Right hindlimb (tissue), 1 donor: ENCODE data around the gene PPEF2.
"Not testable (repeated sequence)": the region's sequence is repeated elsewhere in the genome, so short reads cannot be mapped to it uniquely, and the experiment has no call there.

Source experiments
- DNase-seq: peaks from one replicate; pipeline ENCODE4 v3.0.0-alpha.2; 2018

The PPEF2 gene, protein sequence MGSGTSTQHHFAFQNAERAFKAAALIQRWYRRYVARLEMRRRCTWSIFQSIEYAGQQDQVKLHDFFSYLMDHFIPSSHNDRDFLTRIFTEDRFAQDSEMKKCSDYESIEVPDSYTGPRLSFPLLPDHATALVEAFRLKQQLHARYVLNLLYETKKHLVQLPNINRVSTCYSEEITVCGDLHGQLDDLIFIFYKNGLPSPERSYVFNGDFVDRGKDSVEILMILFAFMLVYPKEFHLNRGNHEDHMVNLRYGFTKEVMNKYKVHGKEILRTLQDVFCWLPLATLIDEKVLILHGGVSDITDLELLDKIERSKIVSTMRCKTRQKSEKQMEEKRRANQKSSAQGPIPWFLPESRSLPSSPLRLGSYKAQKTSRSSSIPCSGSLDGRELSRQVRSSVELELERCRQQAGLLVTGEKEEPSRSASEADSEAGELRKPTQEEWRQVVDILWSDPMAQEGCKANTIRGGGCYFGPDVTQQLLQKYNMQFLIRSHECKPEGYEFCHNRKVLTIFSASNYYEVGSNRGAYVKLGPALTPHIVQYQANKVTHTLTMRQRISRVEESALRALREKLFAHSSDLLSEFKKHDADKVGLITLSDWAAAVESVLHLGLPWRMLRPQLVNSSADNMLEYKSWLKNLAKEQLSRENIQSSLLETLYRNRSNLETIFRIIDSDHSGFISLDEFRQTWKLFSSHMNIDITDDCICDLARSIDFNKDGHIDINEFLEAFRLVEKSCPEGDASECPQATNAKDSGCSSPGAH

DNA sequence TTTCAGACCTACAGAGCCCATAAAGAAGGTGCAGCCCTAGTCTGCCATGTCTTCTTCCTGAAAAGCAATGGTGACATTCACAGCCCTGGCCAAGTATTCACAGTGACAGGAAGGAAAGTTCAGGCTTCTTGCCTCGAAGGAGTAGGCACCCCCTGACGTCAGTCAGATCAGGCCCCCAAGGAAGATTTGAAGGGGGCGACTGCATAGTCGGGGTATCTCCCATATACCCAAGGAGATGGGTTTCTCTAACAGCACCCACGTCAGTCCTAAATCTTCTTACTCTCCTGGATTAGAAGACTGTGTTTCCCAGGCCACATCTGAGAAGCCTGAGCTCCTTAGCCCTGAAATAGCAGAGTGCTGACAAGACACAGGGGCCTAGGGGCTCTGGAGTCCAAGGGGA, at the start of gene PPEF2:
TSS of gene PPEF2 (minus strand) at position 101 of the 400 bp plus-strand sequence. CDS start 6,127 bp downstream, outside the sequence.
- no peak for DNase-seq

GRCh38 chr4:75950213-75950815, 48.1 kb upstream of the PPEF2 start:
- DNase-seq = no peak

DNA sequence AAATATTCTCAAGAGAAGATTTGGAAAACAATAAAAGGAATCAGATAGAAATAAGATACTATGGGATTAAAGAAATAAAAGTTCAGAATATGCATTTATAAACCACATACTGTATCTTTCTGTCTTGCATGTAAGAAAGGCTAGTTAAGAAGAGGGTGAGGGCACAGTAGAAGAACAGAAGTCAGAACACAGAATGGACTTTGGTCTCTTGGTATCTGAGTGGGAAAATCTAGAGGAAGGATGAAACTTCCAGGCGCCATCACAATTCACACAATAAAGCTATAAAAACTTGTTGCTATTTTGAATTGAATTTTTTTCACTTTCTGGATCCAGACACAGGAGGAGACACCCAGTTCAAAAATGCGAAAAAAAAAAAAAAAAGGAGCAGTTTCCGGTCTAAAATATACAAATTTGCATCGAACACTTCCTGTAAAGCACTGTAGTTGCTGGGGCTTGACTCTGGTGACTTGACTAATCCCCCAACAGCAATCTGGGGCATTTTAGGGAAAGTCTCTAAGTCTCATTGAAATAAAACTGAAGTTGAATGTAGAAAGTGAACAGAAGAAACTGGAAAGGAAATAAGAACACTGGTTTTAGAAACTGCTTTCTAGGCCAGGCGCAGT, 46.7 kb upstream of the PPEF2 start:
- DNase-seq = no peak

- peak; percentile 77 for DNase-seq
Measured at GRCh38 chr4:75940692-75941253, 38.5 kb upstream of the PPEF2 start, which contains the start of gene NAAA. NAAA (minus strand) TSS chr4:75941013; CDS start chr4:75940949, 64 bp downstream.

GRCh38 chr4:75939890-75940691, 37.8 kb upstream of the PPEF2 start:
- peak; percentile 72 for DNase-seq

DNA sequence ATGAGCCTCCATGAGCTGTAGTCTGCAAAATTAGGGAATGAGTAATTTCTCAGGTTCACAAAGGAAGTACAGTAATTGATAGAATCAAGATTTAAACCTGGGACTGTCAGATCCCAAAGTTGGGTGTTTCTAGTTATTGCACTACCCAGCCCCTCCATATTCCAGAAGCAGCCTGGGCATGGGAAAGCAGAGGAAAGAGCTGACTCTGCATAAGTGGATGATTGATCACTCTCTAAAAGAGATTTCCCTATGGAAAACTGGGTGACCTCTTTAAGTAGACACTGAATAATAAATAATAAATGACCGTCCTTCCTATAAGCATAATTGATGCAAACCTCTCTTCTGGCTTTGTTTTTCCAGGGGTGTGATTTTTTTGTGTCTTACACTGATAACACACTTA, 33.4 kb upstream of the PPEF2 start:
- DNase-seq = no peak

GRCh38 chr4:75930152-75930551, 27.9 kb upstream of the PPEF2 start:
- DNase-seq = no peak

GRCh38 chr4:75924916-75925315, 22.7 kb upstream of the PPEF2 start:
- not testable (repeated sequence) for DNase-seq

DNA sequence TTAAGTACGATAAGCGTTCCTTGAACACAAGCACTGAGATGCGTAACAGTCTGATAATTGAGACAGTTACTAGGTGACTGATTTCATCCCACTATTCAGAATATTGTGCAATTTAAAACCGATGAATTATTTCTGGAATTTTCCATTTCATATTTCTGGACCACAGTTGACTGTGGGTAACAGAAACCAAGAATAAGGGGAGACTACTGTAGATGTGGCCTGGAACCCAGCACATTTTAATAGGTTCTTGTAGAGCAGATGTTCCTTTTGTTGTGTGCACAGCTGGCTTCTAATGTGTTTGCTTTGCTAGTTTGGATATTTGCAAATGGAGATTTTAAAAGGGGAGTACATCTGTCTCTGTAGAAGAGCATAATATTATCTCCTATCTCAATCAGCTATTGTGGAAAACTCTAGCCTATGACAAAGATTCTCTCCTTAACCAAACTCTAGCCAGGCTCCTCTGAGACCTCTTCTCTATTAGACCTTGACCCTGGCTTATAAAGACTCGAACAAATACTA, 22.1 kb upstream of the PPEF2 start:
- DNase-seq = no peak

- no peak for DNase-seq
Measured at GRCh38 chr4:75922588-75922987, 20.3 kb upstream of the PPEF2 start.

- no peak for DNase-seq
Measured at GRCh38 chr4:75921910-75922309, 19.7 kb upstream of the PPEF2 start.

GRCh38 chr4:75920327-75920726, 18.1 kb upstream of the PPEF2 start:
- DNase-seq = no peak

DNA sequence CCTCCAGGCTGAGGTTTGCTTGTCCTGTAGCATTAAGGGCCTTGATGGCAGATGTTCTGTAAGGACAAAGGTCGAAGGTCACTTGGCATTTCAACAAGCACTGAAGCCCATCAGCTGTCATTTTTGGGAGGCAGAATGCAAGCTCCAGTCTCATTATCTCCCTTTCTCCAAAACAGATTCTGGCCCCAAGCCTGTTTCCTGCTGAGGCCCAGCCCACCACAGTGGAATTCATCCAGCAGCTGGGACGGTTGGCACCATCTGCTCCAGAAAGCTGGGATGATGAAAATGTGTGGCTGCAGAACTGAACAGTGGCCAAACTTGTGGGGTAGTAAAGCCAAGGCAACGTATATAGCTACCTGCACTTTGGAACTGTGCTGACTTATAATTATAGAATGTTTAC, 17.7 kb upstream of the PPEF2 start:
- DNase-seq = peak; percentile 67

DNA sequence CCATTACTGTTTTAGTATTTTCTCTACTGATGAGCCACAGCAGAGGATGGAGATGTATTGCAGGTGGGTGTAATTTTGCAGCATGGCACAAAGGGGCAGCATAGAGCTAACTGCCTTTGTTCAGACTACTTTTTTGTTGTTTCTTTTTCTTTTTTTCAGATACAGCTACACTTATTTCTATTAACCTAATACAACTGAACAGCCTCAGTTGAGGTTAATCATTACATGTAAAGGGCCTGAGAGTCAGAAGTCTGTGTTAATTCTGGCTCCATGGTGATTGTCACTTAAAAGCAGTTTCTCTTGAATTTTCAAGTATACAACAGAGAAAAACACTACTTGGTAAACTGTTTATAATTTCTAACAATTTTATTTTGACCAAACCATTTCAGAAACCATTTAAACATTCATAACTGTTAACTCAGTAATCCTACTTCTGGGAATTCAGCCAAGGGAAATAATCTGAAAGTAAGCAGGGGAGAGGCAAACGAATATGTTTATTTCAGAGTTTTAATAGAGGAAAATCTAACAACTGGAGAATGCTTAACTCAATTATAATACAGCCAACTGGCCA, 13.9 kb upstream of the PPEF2 start:
- DNase-seq = no peak

GRCh38 chr4:75912968-75913367, 10.7 kb upstream of the PPEF2 start:
- no peak for DNase-seq

- DNase-seq = not testable (repeated sequence)
Measured at GRCh38 chr4:75910831-75911230, 8.6 kb upstream of the PPEF2 start.

- DNase-seq = no peak
Measured at GRCh38 chr4:75909405-75909804, 7.2 kb upstream of the PPEF2 start.

GRCh38 chr4:75908555-75908954, 6.3 kb upstream of the PPEF2 start:
- no peak for DNase-seq

GRCh38 chr4:75907966-75908365, 5.7 kb upstream of the PPEF2 start:
- DNase-seq = no peak

GRCh38 chr4:75904076-75904475, 1.8 kb upstream of the PPEF2 start:
- DNase-seq = no peak

- no peak for DNase-seq
Measured at GRCh38 chr4:75898536-75898935, 3.7 kb downstream of the PPEF2 start.
